Activated naive CD8-positive, alpha-beta T cell treated with anti-CD3 and anti-CD28 coated beads for 36 hours (primary cell): ENCODE data around the gene ANXA4. TPM values are rescaled to one million over a fixed set of nuclear protein-coding genes. Genes with fewer than 3 reads are reported as not detected.

Source experiments
- DNase-seq: peaks from one replicate; pipeline ENCODE4 v3.0.0; 2021
- H3K27ac Mint-ChIP-seq: one replicate; pipeline ENCODE4 v1.8.0; 2022; ENCODE audit warnings: mild to moderate bottlenecking, moderate library complexity, mixed read lengths
- H3K27me3 Mint-ChIP-seq: one replicate; pipeline ENCODE4 v1.8.0; 2022; ENCODE audit warnings: mild to moderate bottlenecking, mixed read lengths
- H3K36me3 Mint-ChIP-seq: one replicate; pipeline ENCODE4 v1.8.0; 2021; ENCODE audit warnings: mild to moderate bottlenecking, mixed read lengths
- H3K4me1 Mint-ChIP-seq: one replicate; pipeline ENCODE4 v1.8.0; 2021; ENCODE audit warnings: mixed read lengths
- H3K4me3 Mint-ChIP-seq: one replicate; pipeline ENCODE4 v1.8.0; 2022; ENCODE audit warnings: mild to moderate bottlenecking, moderate library complexity, mixed read lengths
- H3K9me3 Mint-ChIP-seq: one replicate; pipeline ENCODE4 v1.8.0; 2022; ENCODE audit warnings: mixed read lengths
- total RNA-seq, 2 experiments: library from RNA; stranded (reverse); gene quantifications; one replicate each; pipeline ENCODE4 v1.2.3, GENCODE V29; 2021

The ANXA4 gene
- total RNA-seq, 2 experiments from 2014 or later = 15.2 to 15.6 TPM

DNA sequence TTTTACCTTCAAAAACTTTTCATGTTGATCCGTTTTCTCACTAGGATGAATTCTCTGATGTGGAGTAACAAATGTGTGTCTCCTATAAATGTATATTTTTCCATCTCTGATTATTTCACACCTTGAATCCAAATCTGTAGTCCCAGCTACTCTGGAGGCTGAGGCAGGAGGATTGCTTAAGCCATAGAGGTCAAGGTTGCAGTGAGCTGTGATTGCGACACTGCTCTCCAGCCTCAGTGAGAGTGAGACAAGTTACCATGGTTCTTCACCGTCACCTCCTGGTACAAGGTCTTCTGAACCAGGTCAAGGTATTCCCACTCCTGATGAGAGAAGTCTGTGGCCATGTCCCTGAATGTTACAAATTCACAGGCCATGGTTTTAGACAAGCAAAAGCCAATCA is 102.6 kb downstream of the ANXA4 start:
- Mint-ChIP-seq H3K27me3 (no peaks in the 10 kb centered on the region), H3K4me1 (peaks cover 10% of the 10 kb centered on the region), H3K9me3 (no peaks in the 10 kb centered on the region), H3K4me3 (no peak overlapping the region), H3K27ac (no peak overlapping the region), H3K36me3 (peaks cover 14% of the 10 kb centered on the region)
- DNase-seq = no peak

DNA sequence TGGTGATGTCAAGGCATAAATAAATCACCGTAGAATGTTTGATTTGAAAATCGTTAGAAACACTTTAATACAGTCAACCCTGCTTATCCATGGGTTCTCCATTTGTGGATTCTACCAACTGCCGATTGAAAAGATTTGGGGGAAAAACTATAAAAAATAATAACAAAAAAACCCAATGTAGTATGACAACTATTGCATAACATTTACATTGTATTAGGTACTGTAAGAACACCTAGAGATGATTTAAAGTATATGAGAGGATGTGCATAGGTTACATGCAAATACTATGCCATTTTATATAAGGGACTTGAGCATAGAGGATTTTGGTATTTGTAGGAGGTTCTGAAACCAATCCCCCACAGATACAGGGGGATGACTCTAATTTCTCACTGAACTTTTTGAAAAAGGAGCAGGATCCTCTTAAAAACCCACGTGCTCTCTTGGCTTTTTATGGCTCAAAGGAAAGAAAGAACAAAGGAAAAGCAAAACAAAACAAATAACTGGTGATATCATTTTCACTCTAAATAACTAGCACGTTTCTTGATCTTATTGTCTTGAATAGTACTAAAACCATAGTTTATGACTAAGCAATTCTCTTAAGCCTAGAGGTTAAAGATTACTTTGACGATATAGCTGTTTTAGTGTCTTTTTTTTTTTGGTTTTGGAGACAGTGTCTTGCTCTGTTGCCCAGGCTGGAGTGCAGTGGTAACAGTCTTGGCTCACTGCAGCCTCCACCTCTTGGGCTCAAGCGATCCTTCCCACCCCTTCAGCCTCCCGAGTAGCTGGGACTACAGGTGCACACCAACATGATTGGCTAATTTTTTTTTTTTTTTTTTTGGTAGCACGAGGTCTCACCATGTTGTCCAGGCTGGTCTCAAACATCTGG is 104.5 kb downstream of the ANXA4 start:
- H3K27ac Mint-ChIP-seq = no peak overlapping the region
- no peak overlapping the region for H3K4me3 Mint-ChIP-seq
- H3K36me3 Mint-ChIP-seq = peaks cover 10% of the 10 kb centered on the region
- H3K27me3 Mint-ChIP-seq = no peaks in the 10 kb centered on the region
- no peak for DNase-seq
- H3K4me1 Mint-ChIP-seq = peaks cover 10% of the 10 kb centered on the region
- no peaks in the 10 kb centered on the region for H3K9me3 Mint-ChIP-seq

DNA sequence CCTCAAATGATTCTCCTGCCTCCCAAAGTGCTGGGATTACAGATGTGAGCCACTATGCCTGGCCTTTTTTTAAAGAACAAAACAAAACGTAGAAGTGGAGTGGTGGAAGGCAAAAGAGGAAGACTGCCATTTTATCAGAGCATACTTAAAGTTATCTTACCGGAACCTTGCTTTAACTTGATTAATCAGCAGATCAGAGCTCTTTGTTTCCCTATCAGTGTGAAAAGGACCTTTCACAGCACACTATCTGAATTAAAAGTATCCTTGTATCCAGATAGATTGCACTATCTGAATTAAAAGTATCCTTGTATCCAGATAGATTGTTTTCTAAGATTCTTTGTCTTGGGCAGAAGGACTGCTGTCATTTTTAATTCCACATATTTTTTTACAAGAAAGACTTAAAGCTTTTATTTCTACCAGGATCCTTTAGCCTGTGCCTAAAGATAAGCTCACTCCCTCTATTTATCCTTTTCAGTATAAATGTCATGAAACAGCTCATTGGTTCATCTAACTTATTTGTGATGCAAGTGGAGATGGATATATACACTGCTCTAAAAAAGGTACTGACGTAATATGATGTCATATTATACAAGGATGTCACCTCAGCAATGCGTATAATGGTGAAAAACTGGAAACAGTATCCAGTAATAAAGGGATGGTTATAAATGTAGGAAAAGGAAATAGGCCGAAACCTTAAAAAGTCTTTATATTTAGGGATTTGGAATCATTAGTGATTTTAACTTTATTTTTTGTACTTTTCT is 105.3 kb downstream of the ANXA4 start:
- Mint-ChIP-seq H3K9me3 (no peaks in the 10 kb centered on the region), H3K36me3 (peaks cover 10% of the 10 kb centered on the region), H3K27ac (no peak overlapping the region), H3K27me3 (no peaks in the 10 kb centered on the region), H3K4me3 (no peak overlapping the region), H3K4me1 (peaks cover 10% of the 10 kb centered on the region)
- DNase-seq = no peak

DNA sequence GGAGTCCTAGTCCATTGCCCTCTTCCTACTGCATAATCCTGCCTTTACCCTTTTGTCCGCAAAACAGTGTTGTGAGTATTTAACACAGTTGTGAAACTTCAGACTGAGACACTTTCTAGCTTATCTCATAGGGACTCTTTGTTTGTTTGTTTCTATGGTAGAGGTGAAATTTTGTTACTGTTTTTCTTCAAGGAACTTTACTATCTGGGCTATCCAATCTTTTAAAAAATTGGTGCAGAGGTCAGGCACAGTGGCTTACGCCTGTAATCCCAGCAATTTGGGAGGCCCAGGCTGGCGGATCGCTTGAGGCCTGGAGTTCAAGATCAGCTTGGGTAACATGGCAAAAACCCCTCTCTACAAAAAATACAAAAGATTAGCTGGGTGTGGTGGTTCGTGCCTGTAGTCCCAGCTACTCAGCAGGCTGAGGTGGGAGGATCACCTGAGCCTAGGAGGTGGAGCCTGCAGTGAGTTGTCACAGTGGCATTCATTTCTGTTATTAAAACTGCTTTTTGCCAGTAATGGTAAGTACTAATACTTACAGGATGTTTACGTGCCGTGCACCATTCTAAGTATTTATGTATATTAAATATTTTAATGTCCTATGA is 106.4 kb downstream of the ANXA4 start:
- H3K36me3 Mint-ChIP-seq = peaks cover 10% of the 10 kb centered on the region
- H3K9me3 Mint-ChIP-seq = no peaks in the 10 kb centered on the region
- H3K27ac Mint-ChIP-seq = no peak overlapping the region
- H3K4me1 Mint-ChIP-seq = peaks cover 10% of the 10 kb centered on the region
- H3K4me3 Mint-ChIP-seq = no peak overlapping the region
- no peaks in the 10 kb centered on the region for H3K27me3 Mint-ChIP-seq
- no peak for DNase-seq

DNA sequence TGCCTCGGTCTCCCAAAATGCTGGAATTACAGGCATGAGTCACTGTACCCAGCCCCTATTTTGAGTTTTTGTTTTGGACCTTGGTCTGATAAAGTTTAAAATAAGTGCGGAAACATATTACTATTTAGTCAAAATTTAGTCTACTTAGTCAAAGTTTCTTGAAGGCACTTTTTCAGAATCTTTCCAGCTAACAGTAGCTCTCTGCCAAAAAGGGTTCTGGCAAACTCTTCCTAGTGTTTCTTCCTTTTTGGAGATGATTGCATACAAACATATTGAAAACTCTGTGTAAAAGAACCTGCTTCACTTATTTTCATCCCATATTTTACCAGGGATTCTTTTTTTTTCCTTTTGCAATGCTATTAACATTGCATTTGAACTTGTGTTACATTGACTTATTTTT is 116.3 kb downstream of the ANXA4 start:
- DNase-seq = no peak
- Mint-ChIP-seq H3K36me3 (peaks cover 2% of the 10 kb centered on the region), H3K4me3 (no peak overlapping the region), H3K9me3 (no peaks in the 10 kb centered on the region), H3K27ac (no peak overlapping the region), H3K4me1 (no peaks in the 10 kb centered on the region), H3K27me3 (no peaks in the 10 kb centered on the region)

DNA sequence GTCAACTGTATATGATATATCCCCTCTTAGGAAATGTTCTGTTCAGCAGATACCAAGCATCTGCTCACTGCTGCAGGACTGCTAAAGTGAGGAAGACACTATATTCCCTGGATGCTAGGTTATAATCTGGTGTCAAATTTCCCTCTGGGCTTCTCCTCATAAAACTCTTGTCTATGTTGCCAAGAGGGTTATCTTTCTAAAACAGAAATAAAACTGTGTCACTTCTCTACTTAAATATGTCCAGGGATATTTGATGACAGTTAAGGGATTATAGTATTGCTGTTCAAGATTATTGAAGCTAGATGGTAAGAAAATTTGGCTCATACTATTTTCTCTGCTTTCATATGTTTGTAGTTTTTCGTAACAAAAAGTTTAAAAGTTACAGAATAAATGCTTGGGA is 121.4 kb downstream of the ANXA4 start:
- Mint-ChIP-seq H3K9me3 (no peaks in the 10 kb centered on the region), H3K27ac (no peak overlapping the region), H3K4me3 (no peak overlapping the region), H3K4me1 (no peaks in the 10 kb centered on the region), H3K27me3 (no peaks in the 10 kb centered on the region), H3K36me3 (peaks cover 11% of the 10 kb centered on the region)
- no peak for DNase-seq

Other genes starting within 250 kb of the ANXA4 start
- 10 to 100 TPM; 78.3 to 85.4 TPM for gene AAK1, start 98.4 kb upstream of the ANXA4 start, total RNA-seq
- 10 to 100 TPM; 14.2 to 16.1 TPM for gene GMCL1, start 87.5 kb downstream of the ANXA4 start, total RNA-seq
- 10 to 100 TPM; 61.0 to 61.8 TPM for gene SNRNP27, start 151.8 kb downstream of the ANXA4 start, total RNA-seq
- gene MXD1, start 173.0 kb downstream of the ANXA4 start, total RNA-seq = 1 to 10 TPM; 5.0 to 6.3 TPM
- gene ASPRV1, start 219.5 kb downstream of the ANXA4 start, total RNA-seq = under 1 TPM; 0.54 to 0.74 TPM